Effector memory CD8-positive, alpha-beta T cell (primary cell): Measurements from ENCODE around the gene RNF208.

Experiments
- ATAC-seq: fragments of 150-1000 bp; cut with Tn5 transposase; replicated peaks from 2 replicates; pipeline ENCODE4 v1.10.0; 2021; ENCODE audit warnings: mild to moderate bottlenecking, moderate library complexity
- DNase-seq, 3 experiments: peaks; one replicate each; pipeline ENCODE4 v3.0.0; 2021
- H3K27ac Mint-ChIP-seq, 2 donors: one replicate each; pipeline ENCODE4 v1.8.0; 2022; ENCODE audit warnings: mild to moderate bottlenecking in 2 of 2, mixed read lengths in 2 of 2, moderate library complexity in 2 of 2
- H3K27me3 Mint-ChIP-seq, 2 donors: one replicate each; pipeline ENCODE4 v1.8.0; 2022; ENCODE audit warnings: mixed read lengths in 2 of 2
- H3K36me3 Mint-ChIP-seq: one replicate; pipeline ENCODE4 v1.8.0; 2022; ENCODE audit warnings: mild to moderate bottlenecking, moderate library complexity, mixed read lengths; ENCODE audit not compliant: insufficient read depth
- H3K4me1 Mint-ChIP-seq, 2 donors: one replicate each; pipeline ENCODE4 v1.8.0; 2022; ENCODE audit warnings: low read depth in 2 of 2, mixed read lengths in 2 of 2
- H3K4me3 Mint-ChIP-seq, 2 donors: one replicate each; pipeline ENCODE4 v1.8.0; 2022; ENCODE audit warnings: mild to moderate bottlenecking in 2 of 2, mixed read lengths in 2 of 2, moderate library complexity in 2 of 2
- H3K9me3 Mint-ChIP-seq, 2 donors: one replicate each; pipeline ENCODE4 v1.8.0; 2022; ENCODE audit warnings: mixed read lengths in 2 of 2

RNF208 gene

GRCh38 chr9:137198051-137198901 is 23.8 kb downstream of the RNF208 start:
- Mint-ChIP-seq H3K4me3 (no peak overlapping the region), H3K27ac (no peak overlapping the region)
- ATAC-seq = no peak

GRCh38 chr9:137195525-137196220 is 26.4 kb downstream of the RNF208 start:
- Mint-ChIP-seq H3K4me3 (no peak overlapping the region), H3K4me1 (peaks cover 6% of the 10 kb centered on the region in 2 donors), H3K27ac (no peak overlapping the region), H3K36me3 (peaks cover 13% of the 10 kb centered on the region), H3K9me3 (no peaks in the 10 kb centered on the region), H3K27me3 (no peaks in the 10 kb centered on the region)
- DNase-seq (no peak), ATAC-seq (no peak)

More at GRCh38 chr9:137198051-137198901, 23.8 kb downstream of the RNF208 start:
- Mint-ChIP-seq H3K36me3 (peaks cover 8% of the 10 kb centered on the region), H3K27me3 (no peaks in the 10 kb centered on the region), H3K9me3 (no peaks in the 10 kb centered on the region), H3K4me1 (peaks cover 8 to 14% of the 10 kb centered on the region in 2 donors)
- DNase-seq = no peak

GRCh38 chr9:137194909-137195308 is 27.1 kb downstream of the RNF208 start:
- H3K36me3 Mint-ChIP-seq = peaks cover 16% of the 10 kb centered on the region
- no peaks in the 10 kb centered on the region for H3K9me3 Mint-ChIP-seq
- H3K4me1 Mint-ChIP-seq = peaks cover 9% of the 10 kb centered on the region in 2 donors
- H3K27ac Mint-ChIP-seq = no peak overlapping the region
- H3K27me3 Mint-ChIP-seq = no peaks in the 10 kb centered on the region
- no peak for DNase-seq
- no peak for ATAC-seq
- H3K4me3 Mint-ChIP-seq = no peak overlapping the region

- DNase-seq = no peak
- no peaks in the 10 kb centered on the region for H3K9me3 Mint-ChIP-seq
- peaks cover 11% of the 10 kb centered on the region in 2 donors for H3K4me1 Mint-ChIP-seq
- no peaks in the 10 kb centered on the region for H3K27me3 Mint-ChIP-seq
- no peak for ATAC-seq
- H3K27ac Mint-ChIP-seq = no peak overlapping the region
- H3K4me3 Mint-ChIP-seq = no peak overlapping the region
- H3K36me3 Mint-ChIP-seq = peaks cover 16% of the 10 kb centered on the region
Observed at GRCh38 chr9:137194388-137194787, 27.7 kb downstream of the RNF208 start.

GRCh38 chr9:137193771-137194170 is 28.3 kb downstream of the RNF208 start:
- Mint-ChIP-seq H3K4me3 (no peak overlapping the region), H3K27me3 (no peaks in the 10 kb centered on the region), H3K27ac (no peak overlapping the region), H3K36me3 (peaks cover 18% of the 10 kb centered on the region), H3K4me1 (peaks cover 16% of the 10 kb centered on the region in 2 donors), H3K9me3 (no peaks in the 10 kb centered on the region)
- DNase-seq (no peak), ATAC-seq (no peak)

GRCh38 chr9:137192859-137193258 is 29.2 kb downstream of the RNF208 start:
- no peak overlapping the region for H3K27ac Mint-ChIP-seq
- H3K36me3 Mint-ChIP-seq = peaks cover 25% of the 10 kb centered on the region
- ATAC-seq = no peak
- no peaks in the 10 kb centered on the region for H3K27me3 Mint-ChIP-seq
- H3K4me3 Mint-ChIP-seq = no peak overlapping the region
- peaks cover 16 to 18% of the 10 kb centered on the region in 2 donors for H3K4me1 Mint-ChIP-seq
- no peak for DNase-seq
- no peaks in the 10 kb centered on the region for H3K9me3 Mint-ChIP-seq

- no peaks in the 10 kb centered on the region for H3K27me3 Mint-ChIP-seq
- peaks cover 19 to 23% of the 10 kb centered on the region in 2 donors for H3K4me1 Mint-ChIP-seq
- peaks cover 30% of the 10 kb centered on the region for H3K36me3 Mint-ChIP-seq
- H3K4me3 Mint-ChIP-seq = no peak overlapping the region
- ATAC-seq = no peak
- DNase-seq = no peak
- H3K27ac Mint-ChIP-seq = no peak overlapping the region
- no peaks in the 10 kb centered on the region for H3K9me3 Mint-ChIP-seq
Observed at GRCh38 chr9:137192448-137192780, 29.6 kb downstream of the RNF208 start.

- ATAC-seq (no peak), DNase-seq (no peak)
- Mint-ChIP-seq H3K9me3 (no peaks in the 10 kb centered on the region), H3K36me3 (peaks cover 34% of the 10 kb centered on the region), H3K27ac (peak overlapping the region in 1 of 2 donors; percentile 95), H3K4me3 (no peak overlapping the region), H3K4me1 (peaks cover 23 to 25% of the 10 kb centered on the region in 2 donors), H3K27me3 (no peaks in the 10 kb centered on the region)
Observed at GRCh38 chr9:137191691-137192447, 30.2 kb downstream of the RNF208 start.

GRCh38 chr9:137191245-137191644 is 30.8 kb downstream of the RNF208 start:
- Mint-ChIP-seq H3K27me3 (no peaks in the 10 kb centered on the region), H3K36me3 (peaks cover 34% of the 10 kb centered on the region), H3K27ac (peak overlapping the region; percentile 86 to 95), H3K4me1 (peaks cover 29% of the 10 kb centered on the region in 2 donors), H3K4me3 (peak overlapping the region in 1 of 2 donors; percentile 51), H3K9me3 (no peaks in the 10 kb centered on the region)
- no peak for DNase-seq
- no peak for ATAC-seq

GRCh38 chr9:137190315-137190856 is 31.7 kb downstream of the RNF208 start:
- peak overlapping the region; percentile 86 to 95 for H3K27ac Mint-ChIP-seq
- DNase-seq (no peak), ATAC-seq (no peak)
- H3K4me1 Mint-ChIP-seq = peaks cover 29 to 31% of the 10 kb centered on the region in 2 donors
- H3K36me3 Mint-ChIP-seq = peaks cover 34% of the 10 kb centered on the region
- no peaks in the 10 kb centered on the region for H3K9me3 Mint-ChIP-seq
- H3K27me3 Mint-ChIP-seq = no peaks in the 10 kb centered on the region
- peak overlapping the region; percentile 91 to 92 for H3K4me3 Mint-ChIP-seq

- H3K4me3 Mint-ChIP-seq = peak overlapping the region; percentile 91 to 92
- DNase-seq (no peak), ATAC-seq (no peak)
- H3K9me3 Mint-ChIP-seq = no peaks in the 10 kb centered on the region
- peaks cover 30 to 33% of the 10 kb centered on the region in 2 donors for H3K4me1 Mint-ChIP-seq
- peak overlapping the region; percentile 82 to 95 for H3K27ac Mint-ChIP-seq
- peaks cover 37% of the 10 kb centered on the region for H3K36me3 Mint-ChIP-seq
- no peaks in the 10 kb centered on the region for H3K27me3 Mint-ChIP-seq
Observed at GRCh38 chr9:137189297-137190295, 32.4 kb downstream of the RNF208 start.

GRCh38 chr9:137188490-137189296 is 33.3 kb downstream of the RNF208 start, which contains the start of the genes ANAPC2 and SSNA1:
TSS of gene ANAPC2 (minus strand) at chr9:137188560. CDS start at chr9:137188532, 28 bp downstream.
TSS of gene SSNA1 (plus strand) at chr9:137188676. CDS start at chr9:137188727, 51 bp downstream.
- Mint-ChIP-seq H3K27me3 (no peaks in the 10 kb centered on the region), H3K27ac (peak within 1 kb of the TSS; percentile 82 to 95), H3K4me3 (peak within 1 kb of the TSS; percentile 91 to 92), H3K36me3 (peaks cover 46% of the 10 kb centered on the region), H3K9me3 (no peaks in the 10 kb centered on the region), H3K4me1 (peaks cover 36 to 40% of the 10 kb centered on the region in 2 donors)
- DNase-seq (peak; percentile 92 to 96 (median 96)), ATAC-seq (peak; percentile 79)
